ENCODE data around the gene COL23A1. TPM values are rescaled to one million over a fixed set of nuclear protein-coding genes. Genes with fewer than 3 reads are reported as not detected.

COL23A1 gene
- total RNA-seq, 1 donor from 2014 or later, result 75.2 TPM

DNA sequence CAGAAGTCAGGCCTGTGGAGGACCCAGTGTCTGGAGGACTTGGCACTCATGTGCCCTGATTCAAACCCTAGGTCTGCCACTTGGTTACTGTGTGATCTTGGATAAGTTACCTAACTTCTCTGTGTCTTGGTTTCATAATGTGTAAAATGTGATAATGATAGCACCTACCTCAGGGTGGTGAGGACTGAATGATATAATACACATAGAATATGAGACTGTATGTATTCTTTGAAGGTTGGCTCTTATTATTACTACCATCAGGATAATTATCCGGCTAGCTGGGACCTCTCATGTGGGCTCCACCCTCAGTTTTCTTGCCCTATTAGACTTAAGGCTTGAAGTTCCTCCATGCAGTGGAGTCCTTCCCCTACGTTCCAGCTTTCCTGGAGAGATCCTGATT, 172.2 kb downstream of the COL23A1 start:
- Mint-ChIP-seq H3K27ac (ENCODE audit: unreplicated experiment) (no peak overlapping the region), H3K9me3 (ENCODE audit: unreplicated experiment) (no peaks in the 10 kb centered on the region), H3K4me1 (ENCODE audit: unreplicated experiment) (peaks cover 17% of the 10 kb centered on the region), H3K4me3 (ENCODE audit: unreplicated experiment) (no peak overlapping the region), H3K27me3 (ENCODE audit: unreplicated experiment) (peaks cover 12% of the 10 kb centered on the region), H3K36me3 (ENCODE audit: low read depth, unreplicated experiment) (no peaks in the 10 kb centered on the region)
- DNase-seq (ENCODE audit: low spot score), result no peak
- TF ChIP-seq, protein P1, sequence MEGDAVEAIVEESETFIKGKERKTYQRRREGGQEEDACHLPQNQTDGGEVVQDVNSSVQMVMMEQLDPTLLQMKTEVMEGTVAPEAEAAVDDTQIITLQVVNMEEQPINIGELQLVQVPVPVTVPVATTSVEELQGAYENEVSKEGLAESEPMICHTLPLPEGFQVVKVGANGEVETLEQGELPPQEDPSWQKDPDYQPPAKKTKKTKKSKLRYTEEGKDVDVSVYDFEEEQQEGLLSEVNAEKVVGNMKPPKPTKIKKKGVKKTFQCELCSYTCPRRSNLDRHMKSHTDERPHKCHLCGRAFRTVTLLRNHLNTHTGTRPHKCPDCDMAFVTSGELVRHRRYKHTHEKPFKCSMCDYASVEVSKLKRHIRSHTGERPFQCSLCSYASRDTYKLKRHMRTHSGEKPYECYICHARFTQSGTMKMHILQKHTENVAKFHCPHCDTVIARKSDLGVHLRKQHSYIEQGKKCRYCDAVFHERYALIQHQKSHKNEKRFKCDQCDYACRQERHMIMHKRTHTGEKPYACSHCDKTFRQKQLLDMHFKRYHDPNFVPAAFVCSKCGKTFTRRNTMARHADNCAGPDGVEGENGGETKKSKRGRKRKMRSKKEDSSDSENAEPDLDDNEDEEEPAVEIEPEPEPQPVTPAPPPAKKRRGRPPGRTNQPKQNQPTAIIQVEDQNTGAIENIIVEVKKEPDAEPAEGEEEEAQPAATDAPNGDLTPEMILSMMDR (IDR thresholded peaks at IDR 0.05; ENCODE audit: unreplicated experiment), result no peak

DNA sequence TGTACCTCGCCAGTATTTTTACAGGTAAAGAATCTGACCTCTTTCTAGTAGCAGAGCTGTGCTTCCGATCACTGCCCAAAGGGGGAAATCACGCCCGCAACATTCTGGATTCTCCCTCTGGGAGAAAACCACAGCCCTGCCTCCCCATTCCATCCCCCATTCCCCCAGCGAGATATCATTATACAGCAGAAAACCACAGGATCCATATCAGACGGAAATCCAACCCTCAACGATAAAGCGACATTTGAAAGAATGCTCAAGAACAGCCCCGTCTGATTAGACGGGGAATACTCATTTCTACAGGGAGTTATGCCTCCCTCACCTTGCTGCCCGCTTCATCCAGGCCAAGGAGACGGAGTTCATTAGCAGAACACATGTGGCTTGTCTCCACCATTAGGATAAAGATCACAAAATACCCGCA, 172.8 kb downstream of the COL23A1 start:
- H3K27me3 Mint-ChIP-seq (ENCODE audit: unreplicated experiment), result peaks cover 10% of the 10 kb centered on the region
- no peaks in the 10 kb centered on the region for H3K9me3 Mint-ChIP-seq (ENCODE audit: unreplicated experiment)
- H3K4me1 Mint-ChIP-seq (ENCODE audit: unreplicated experiment), result peaks cover 17% of the 10 kb centered on the region
- no peak overlapping the region for H3K4me3 Mint-ChIP-seq (ENCODE audit: unreplicated experiment)
- TF ChIP-seq, protein P1 (IDR thresholded peaks at IDR 0.05; ENCODE audit: unreplicated experiment), result no peak
- no peaks in the 10 kb centered on the region for H3K36me3 Mint-ChIP-seq (ENCODE audit: low read depth, unreplicated experiment)
- DNase-seq (ENCODE audit: low spot score), result no peak
- no peak overlapping the region for H3K27ac Mint-ChIP-seq (ENCODE audit: unreplicated experiment)

GRCh38 chr5:178416919-178417318, 173.3 kb downstream of the COL23A1 start:
- Mint-ChIP-seq H3K4me3 (ENCODE audit: unreplicated experiment) (no peak overlapping the region), H3K36me3 (ENCODE audit: low read depth, unreplicated experiment) (no peaks in the 10 kb centered on the region), H3K9me3 (ENCODE audit: unreplicated experiment) (no peaks in the 10 kb centered on the region), H3K27me3 (ENCODE audit: unreplicated experiment) (peaks cover 10% of the 10 kb centered on the region), H3K4me1 (ENCODE audit: unreplicated experiment) (peaks cover 17% of the 10 kb centered on the region), H3K27ac (ENCODE audit: unreplicated experiment) (no peak overlapping the region)
- TF ChIP-seq, protein P1 (IDR thresholded peaks at IDR 0.05; ENCODE audit: unreplicated experiment), result no peak
- no peak for DNase-seq (ENCODE audit: low spot score)

DNA sequence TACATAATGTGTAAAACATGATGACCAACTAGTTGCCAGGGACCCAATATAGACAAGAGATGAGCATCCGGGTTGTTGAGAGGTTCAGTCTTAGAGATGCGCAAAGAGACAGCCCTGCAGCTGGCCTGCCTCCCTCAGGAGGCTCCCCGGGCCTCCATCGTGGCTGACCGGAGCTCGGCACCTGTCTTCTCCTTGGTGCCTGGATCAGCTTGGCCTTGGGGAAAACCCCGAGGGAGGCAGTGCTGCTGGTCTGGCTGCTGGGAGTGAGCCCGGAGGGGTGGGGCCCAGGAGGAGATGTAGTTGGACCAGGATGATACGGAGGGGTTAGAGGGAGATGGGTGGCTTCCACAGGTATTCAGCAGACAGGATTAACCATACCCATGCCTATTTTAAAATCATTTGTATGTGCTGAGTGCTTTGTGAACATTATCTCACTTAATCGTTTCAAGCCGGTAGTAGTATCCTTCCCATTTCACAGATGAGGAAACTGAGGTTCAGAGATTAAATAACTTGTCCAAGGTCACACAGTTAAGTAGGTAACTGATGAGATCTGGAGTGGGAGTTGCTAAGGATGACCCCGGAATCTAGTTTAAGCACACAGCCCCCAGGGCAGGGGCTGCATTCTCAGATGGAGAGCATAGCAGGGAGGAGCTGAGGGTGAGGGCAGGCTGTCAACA, 173.8 kb downstream of the COL23A1 start:
- DNase-seq (ENCODE audit: low spot score), result no peak
- H3K4me3 Mint-ChIP-seq (ENCODE audit: unreplicated experiment), result no peak overlapping the region
- no peaks in the 10 kb centered on the region for H3K9me3 Mint-ChIP-seq (ENCODE audit: unreplicated experiment)
- peaks cover 17% of the 10 kb centered on the region for H3K4me1 Mint-ChIP-seq (ENCODE audit: unreplicated experiment)
- no peak overlapping the region for H3K27ac Mint-ChIP-seq (ENCODE audit: unreplicated experiment)
- TF ChIP-seq, protein P1 (IDR thresholded peaks at IDR 0.05; ENCODE audit: unreplicated experiment), result no peak
- peaks cover 10% of the 10 kb centered on the region for H3K27me3 Mint-ChIP-seq (ENCODE audit: unreplicated experiment)
- no peaks in the 10 kb centered on the region for H3K36me3 Mint-ChIP-seq (ENCODE audit: low read depth, unreplicated experiment)

GRCh38 chr5:178415353-178415752, 174.8 kb downstream of the COL23A1 start:
- peaks cover 10% of the 10 kb centered on the region for H3K27me3 Mint-ChIP-seq (ENCODE audit: unreplicated experiment)
- no peak for DNase-seq (ENCODE audit: low spot score)
- H3K27ac Mint-ChIP-seq (ENCODE audit: unreplicated experiment), result no peak overlapping the region
- H3K36me3 Mint-ChIP-seq (ENCODE audit: low read depth, unreplicated experiment), result no peaks in the 10 kb centered on the region
- no peak overlapping the region for H3K4me3 Mint-ChIP-seq (ENCODE audit: unreplicated experiment)
- no peaks in the 10 kb centered on the region for H3K9me3 Mint-ChIP-seq (ENCODE audit: unreplicated experiment)
- TF ChIP-seq, protein P1 (IDR thresholded peaks at IDR 0.05; ENCODE audit: unreplicated experiment), result no peak
- peaks cover 17% of the 10 kb centered on the region for H3K4me1 Mint-ChIP-seq (ENCODE audit: unreplicated experiment)
